HUDEP-2 (cell line): Measurements from ENCODE around the gene PRKCQ.
"Not testable (repeated sequence)": the region's sequence is repeated elsewhere in the genome, so short reads cannot be mapped to it uniquely, and the experiment has no call there.

ENCODE experiments used
- DNase-seq, 76 experiments: peaks; one replicate each; lab custom pipeline; 2025; ENCODE audit not compliant: unreplicated experiment in 76 of 76; lab: John Stamatoyannopoulos, UW

The PRKCQ gene

GRCh38 chr10:6597478-6597877 is 17.4 kb upstream of the PRKCQ start:
- DNase-seq, result no peak

GRCh38 chr10:6595499-6595898 is 15.4 kb upstream of the PRKCQ start:
- no peak for DNase-seq

- no peak for DNase-seq
These were observed 13.2 kb upstream of the PRKCQ start for GRCh38 chr10:6593241-6593671.

- no peak for DNase-seq
These were observed 12.0 kb upstream of the PRKCQ start for GRCh38 chr10:6592080-6592479.

- no peak for DNase-seq
These were observed 11.6 kb upstream of the PRKCQ start for GRCh38 chr10:6591668-6592067.

- no peak for DNase-seq
These were observed 10.0 kb upstream of the PRKCQ start for GRCh38 chr10:6590100-6590499.

- no peak for DNase-seq
These were observed 9.4 kb upstream of the PRKCQ start for GRCh38 chr10:6589287-6590094.

GRCh38 chr10:6588845-6589244 is 8.8 kb upstream of the PRKCQ start:
- no peak for DNase-seq

GRCh38 chr10:6588082-6588481 is 8.0 kb upstream of the PRKCQ start:
- DNase-seq, result no peak

GRCh38 chr10:6586501-6586900 is 6.4 kb upstream of the PRKCQ start:
- DNase-seq, result peak in 2 of 76 experiments; percentile 5 to 7

- DNase-seq, result peak in 10 of 76 experiments; percentile 4 to 49 (median 16)
These were observed 3.4 kb upstream of the PRKCQ start for GRCh38 chr10:6583447-6583846.

GRCh38 chr10:6582913-6583312 is 2.8 kb upstream of the PRKCQ start:
- not testable (repeated sequence) for DNase-seq

GRCh38 chr10:6582298-6582697 is 2.2 kb upstream of the PRKCQ start:
- DNase-seq, result no peak

- peak in 1 of 76 experiments; percentile 16 for DNase-seq
These were observed 1.7 kb upstream of the PRKCQ start for GRCh38 chr10:6581778-6582228.

GRCh38 chr10:6581223-6581622 is 1.1 kb upstream of the PRKCQ start:
- peak in 10 of 76 experiments; percentile 3 to 21 (median 10) for DNase-seq

GRCh38 chr10:6580279-6581029 is 378 bp upstream of the PRKCQ start:
- peak in 70 of 76 experiments; percentile 21 to 81 (median 67) for DNase-seq

GRCh38 chr10:6579183-6579903 is 733 bp downstream of the PRKCQ start:
- DNase-seq, result peak in 7 of 76 experiments; percentile 2 to 24 (median 11)

GRCh38 chr10:6578795-6579182 is 1.3 kb downstream of the PRKCQ start:
- peak in 2 of 76 experiments; percentile 7 to 14 for DNase-seq

GRCh38 chr10:6578251-6578771 is 1.8 kb downstream of the PRKCQ start:
- DNase-seq, result no peak

GRCh38 chr10:6576326-6576725 is 3.8 kb downstream of the PRKCQ start:
- no peak for DNase-seq

- no peak for DNase-seq
These were observed 5.4 kb downstream of the PRKCQ start for GRCh38 chr10:6574664-6575176.
